Right cardiac atrium (tissue), 5 donors: Measurements from ENCODE around the gene TWIST1. TPM values are rescaled to one million over a fixed set of nuclear protein-coding genes. Genes with fewer than 3 reads are reported as not detected.

Source experiments
- ATAC-seq, 2 donors: fragments of 200-7000 bp; cut with Tn5 transposase; one replicate each; pipeline versions ENCODE4 v1.8.0 to v1.9.1; 2020; ENCODE audit warnings: moderate library complexity in 2 of 2, mild to moderate bottlenecking in 1 of 2
- DNase-seq, 3 donors: peaks; one replicate each; pipeline ENCODE4 v3.0.0-alpha.2; 2020
- H3K27ac ChIP-seq: one replicate; pipeline ENCODE4 v1.5.1; 2013; ENCODE audit warnings: mild to moderate bottlenecking, low read length, control low read depth, moderate library complexity
- H3K27me3 ChIP-seq: one replicate; pipeline ENCODE4 v1.6.1; 2013; ENCODE audit not compliant: control insufficient read depth, insufficient read depth
- H3K4me1 ChIP-seq: one replicate; pipeline ENCODE4 v1.6.1; 2013; ENCODE audit warnings: low read length; ENCODE audit not compliant: control insufficient read depth, insufficient read depth
- H3K4me3 ChIP-seq: one replicate; pipeline ENCODE4 v1.5.1; 2013; ENCODE audit warnings: low read length, control low read depth
- H3K9me3 ChIP-seq: one replicate; pipeline ENCODE4 v1.6.1; 2013; ENCODE audit warnings: low read length; ENCODE audit not compliant: control insufficient read depth
- WGBS: extraction: QIAGEN DNeasy Blood & Tissue Kit; methylation state at CpG from one replicate; pipeline ENCODE4 v1.1.7; 2013; 5-methylcytosine and 5-hydroxymethylcytosine counted together
- intact Hi-C, 4 donors: fragments of 100-400 bp; cut with DNase I; formaldehyde crosslinking; loops; one replicate each; pipeline versions ENCODE4 v1.11.0 to v1.14.0; 2022 to 2023
- polyA plus RNA-seq: library from polyadenylated mRNA; stranded (reverse); fragments of 200-250 nt; gene quantifications from one replicate; pipeline ENCODE4 v1.2.3, GENCODE V29; 2013
- total RNA-seq, 4 donors: library from RNA; stranded (reverse); fragmentation: NEBNext Ultra II Directional; extraction: Animal tissue kit (Norgen Biotek cat#: 25700); gene quantifications; one replicate each; pipeline ENCODE4 v1.2.1, GENCODE V29; 2021
- donor health status: healthy with polysubstance abuse.
- donor health status: DM: no; HTN: yes; CAD: no.
- donor health status: DM: no; HTN: no; CAD: no.
- donor health status: DM: no; HTN: yes; CAD: no; lungs with severe emphysema.
- donor health status: DM: yes; HTN: yes; CAD: no.

Gene TWIST1
- total and polyA plus RNA-seq, 5 donors: 2.3 to 4.4 (median 3.3) TPM

- WGBS: 21% methylated on average over 42 of the region's 42 CpGs
- no peaks in the 10 kb centered on the region for H3K27me3 ChIP-seq
- peaks cover 4% of the 10 kb centered on the region for H3K4me1 ChIP-seq
- H3K27ac ChIP-seq: no peak overlapping the region
- ATAC-seq: no peak
- H3K4me3 ChIP-seq: peak overlapping the region; percentile 34
- peak; percentile 28 to 67 (median 38) for DNase-seq
- intact Hi-C loops: no loop called here
- no peaks in the 10 kb centered on the region for H3K9me3 ChIP-seq
These were observed 5.0 kb downstream of the TWIST1 start for GRCh38 chr7:19112274-19113001.

GRCh38 chr7:19111474-19112273 lies 5.8 kb downstream of the TWIST1 start:
- 56% methylated on average over 15 of the region's 15 CpGs for WGBS
- no peak for DNase-seq
- Histone ChIP-seq H3K4me3 (peak overlapping the region; percentile 34), H3K9me3 (no peaks in the 10 kb centered on the region), H3K4me1 (peaks cover 4% of the 10 kb centered on the region), H3K27ac (no peak overlapping the region), H3K27me3 (no peaks in the 10 kb centered on the region)
- intact Hi-C loops: no loop called here
- ATAC-seq: no peak

- peaks cover 4% of the 10 kb centered on the region for H3K4me1 ChIP-seq
- no peak for ATAC-seq
- H3K9me3 ChIP-seq: no peaks in the 10 kb centered on the region
- DNase-seq: no peak
- WGBS: 63% methylated on average over 6 of the region's 6 CpGs
- H3K27me3 ChIP-seq: no peaks in the 10 kb centered on the region
- intact Hi-C loops: no loop called here
- no peak overlapping the region for H3K4me3 ChIP-seq
- no peak overlapping the region for H3K27ac ChIP-seq
These were observed 6.7 kb downstream of the TWIST1 start for GRCh38 chr7:19110776-19111175.

- 64% methylated on average over 11 of the region's 11 CpGs for WGBS
- Histone ChIP-seq H3K27ac (no peak overlapping the region), H3K9me3 (no peaks in the 10 kb centered on the region), H3K27me3 (no peaks in the 10 kb centered on the region), H3K4me1 (peaks cover 4% of the 10 kb centered on the region), H3K4me3 (no peak overlapping the region)
- ATAC-seq: no peak
- no peak for DNase-seq
- intact Hi-C loops: no loop called here
These were observed 7.3 kb downstream of the TWIST1 start for GRCh38 chr7:19110026-19110730.

GRCh38 chr7:19109000-19109946 lies 8.2 kb downstream of the TWIST1 start:
- 62% methylated on average over 11 of the region's 11 CpGs for WGBS
- Histone ChIP-seq H3K27me3 (no peaks in the 10 kb centered on the region), H3K9me3 (no peaks in the 10 kb centered on the region), H3K27ac (no peak overlapping the region), H3K4me1 (peaks cover 4% of the 10 kb centered on the region), H3K4me3 (no peak overlapping the region)
- DNase-seq: no peak
- intact Hi-C loops: no loop called here
- ATAC-seq: no peak

- WGBS: 1% methylated on average over 48 of the region's 48 CpGs
- H3K9me3 ChIP-seq: no peaks in the 10 kb centered on the region
- peak overlapping the region; percentile 54 for H3K4me3 ChIP-seq
- H3K27me3 ChIP-seq: no peaks in the 10 kb centered on the region
- H3K4me1 ChIP-seq: peaks cover 4% of the 10 kb centered on the region
- peak; percentile 43 to 59 (median 54) for DNase-seq
- H3K27ac ChIP-seq: no peak overlapping the region
- intact Hi-C loops: no loop called here
- peak; percentile 69 to 76 for ATAC-seq
These were observed 9.9 kb downstream of the TWIST1 start for GRCh38 chr7:19107356-19108146.

- Histone ChIP-seq H3K4me3 (peak overlapping the region; percentile 54), H3K27ac (no peak overlapping the region), H3K4me1 (peaks cover 4% of the 10 kb centered on the region), H3K9me3 (no peaks in the 10 kb centered on the region), H3K27me3 (no peaks in the 10 kb centered on the region)
- intact Hi-C loops: no loop called here
- no peak for DNase-seq
- peak in 1 of 2 donors; percentile 29 for ATAC-seq
- 1% methylated on average over 6 of the region's 6 CpGs for WGBS
These were observed 10.4 kb downstream of the TWIST1 start for GRCh38 chr7:19107081-19107355.

GRCh38 chr7:19106241-19107080 lies 11.0 kb downstream of the TWIST1 start:
- no peaks in the 10 kb centered on the region for H3K27me3 ChIP-seq
- peaks cover 4% of the 10 kb centered on the region for H3K4me1 ChIP-seq
- intact Hi-C loops: no loop called here
- H3K9me3 ChIP-seq: no peaks in the 10 kb centered on the region
- WGBS: 3% methylated on average over 49 of the region's 49 CpGs
- ATAC-seq (peak in 1 of 2 donors; percentile 76), DNase-seq (peak in 2 of 3 donors; percentile 36 to 59)
- peak overlapping the region; percentile 54 for H3K4me3 ChIP-seq
- H3K27ac ChIP-seq: no peak overlapping the region

GRCh38 chr7:19105546-19105945 lies 11.9 kb downstream of the TWIST1 start:
- H3K27ac ChIP-seq: no peak overlapping the region
- ATAC-seq (no peak), DNase-seq (no peak)
- intact Hi-C loops: no loop called here
- H3K4me1 ChIP-seq: peaks cover 4% of the 10 kb centered on the region
- H3K4me3 ChIP-seq: no peak overlapping the region
- no peaks in the 10 kb centered on the region for H3K27me3 ChIP-seq
- WGBS: 48% methylated on average over 4 of the region's 4 CpGs
- H3K9me3 ChIP-seq: no peaks in the 10 kb centered on the region
